HL-60/S4 (cell line): ENCODE data around the gene HES2.
"Not testable (repeated sequence)": the region's sequence is repeated elsewhere in the genome, so short reads cannot be mapped to it uniquely, and the experiment has no call there.

ENCODE experiments used
- in situ Hi-C: fragments of 300-500 bp; cut with MboI; formaldehyde crosslinking; loops from 2 replicates; pipeline ENCODE4 v1.14.3; 2022; ENCODE audit warnings: low sequenced_read_pairs

Gene HES2

GRCh38 chr1:6437012-6437700 lies 17.4 kb upstream of the HES2 start:
- in situ Hi-C loops = not testable (repeated sequence)

DNA sequence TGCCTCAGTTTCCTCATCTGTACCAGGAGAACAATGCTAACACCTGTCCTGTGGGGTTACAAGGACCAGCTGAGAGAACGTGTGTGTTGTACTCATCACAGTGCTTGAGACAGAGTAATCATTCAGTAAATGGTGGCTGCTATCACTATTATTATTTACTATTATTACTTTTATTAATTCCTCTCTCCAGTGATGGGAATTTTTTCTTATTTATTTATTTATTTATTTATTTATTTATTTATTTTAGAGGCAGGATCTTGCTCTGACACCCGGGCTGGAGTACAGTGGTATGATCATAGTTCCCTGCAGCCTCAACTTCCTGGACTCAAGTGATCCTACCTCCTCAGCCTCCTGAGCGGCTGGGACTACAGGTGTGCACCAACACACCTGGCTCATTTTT lies 16.6 kb upstream of the HES2 start:
- in situ Hi-C loops = not testable (repeated sequence)

- in situ Hi-C loops = no loop called here
These were observed 15.8 kb upstream of the HES2 start for GRCh38 chr1:6435547-6435946.

- in situ Hi-C loops = no loop called here
These were observed 15.4 kb upstream of the HES2 start for GRCh38 chr1:6435129-6435528.

- in situ Hi-C loops = no loop called here
These were observed 14.5 kb upstream of the HES2 start for GRCh38 chr1:6434186-6434585.

DNA sequence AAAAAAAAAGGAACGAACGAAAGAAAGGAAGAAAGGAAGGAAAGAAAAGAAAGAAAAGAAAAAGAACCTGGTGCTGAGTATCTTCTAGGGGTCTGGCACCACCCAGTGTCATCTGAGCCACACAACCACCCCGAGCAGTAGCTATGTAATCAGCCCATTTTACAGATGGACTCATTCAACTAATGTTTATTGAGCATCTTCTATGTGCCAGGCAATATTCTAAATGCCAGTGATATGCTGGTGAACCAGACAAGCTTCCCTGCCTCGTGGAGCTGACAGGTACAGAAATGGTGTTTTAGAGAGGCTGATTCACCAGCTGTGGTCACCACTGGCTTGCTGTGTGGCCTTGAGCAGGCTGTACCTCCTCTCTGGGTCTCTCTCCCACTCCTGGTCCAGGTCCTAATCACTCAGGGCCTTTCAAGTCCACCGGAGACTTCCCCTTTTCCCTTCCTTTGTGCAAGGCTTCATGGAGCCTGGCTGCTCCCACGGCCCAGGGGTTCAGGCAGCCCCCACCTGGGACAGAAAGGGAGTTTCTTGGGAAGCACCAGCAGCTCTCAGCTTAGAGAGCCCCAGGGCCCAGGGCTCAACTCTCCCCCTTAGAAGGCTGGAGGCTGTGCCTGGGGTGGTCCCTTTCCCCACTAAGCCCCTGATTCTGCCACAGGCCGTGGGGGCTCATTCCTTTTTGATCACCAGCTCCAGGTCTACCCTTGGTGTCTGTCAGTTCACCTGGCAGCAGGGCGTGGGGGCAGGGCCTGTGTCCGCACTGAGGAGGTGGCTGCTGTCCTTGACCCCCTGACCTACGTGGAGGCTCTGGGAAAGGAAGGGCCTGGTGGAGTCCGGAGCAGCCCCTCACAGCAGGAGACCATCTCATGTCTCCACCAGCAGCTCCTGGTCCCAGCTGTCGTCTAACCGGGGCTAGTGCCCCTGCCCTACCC lies 12.2 kb upstream of the HES2 start:
- in situ Hi-C loops = not testable (repeated sequence)

GRCh38 chr1:6429660-6430411 lies 10.1 kb upstream of the HES2 start:
- in situ Hi-C loops = not testable (repeated sequence)

GRCh38 chr1:6428453-6428852 lies 8.7 kb upstream of the HES2 start:
- in situ Hi-C loops = not testable (repeated sequence)

- in situ Hi-C loops = no loop called here
These were observed 8.0 kb upstream of the HES2 start for GRCh38 chr1:6427441-6428390.

DNA sequence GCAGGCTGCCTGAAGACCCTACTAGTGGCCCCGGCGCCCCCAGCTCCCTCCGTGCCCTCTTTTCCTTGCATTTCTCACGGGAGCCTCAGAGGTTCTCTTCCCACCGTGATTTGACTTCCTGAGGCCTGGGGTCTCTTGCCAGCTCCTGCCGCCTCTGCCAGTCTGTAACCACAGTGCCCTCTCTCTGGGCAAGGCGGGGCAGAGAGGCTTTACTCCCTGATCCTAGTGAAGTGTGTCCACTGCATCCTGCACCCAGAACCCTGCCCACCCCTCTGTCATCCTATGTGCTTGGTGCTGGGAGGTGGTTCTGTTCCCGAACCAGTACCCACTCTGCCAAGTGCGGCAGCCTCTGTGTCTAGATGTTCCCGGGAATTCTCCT lies 7.2 kb upstream of the HES2 start:
- in situ Hi-C loops = no loop called here

GRCh38 chr1:6426277-6426971 lies 6.7 kb upstream of the HES2 start:
- in situ Hi-C loops = no loop called here

DNA sequence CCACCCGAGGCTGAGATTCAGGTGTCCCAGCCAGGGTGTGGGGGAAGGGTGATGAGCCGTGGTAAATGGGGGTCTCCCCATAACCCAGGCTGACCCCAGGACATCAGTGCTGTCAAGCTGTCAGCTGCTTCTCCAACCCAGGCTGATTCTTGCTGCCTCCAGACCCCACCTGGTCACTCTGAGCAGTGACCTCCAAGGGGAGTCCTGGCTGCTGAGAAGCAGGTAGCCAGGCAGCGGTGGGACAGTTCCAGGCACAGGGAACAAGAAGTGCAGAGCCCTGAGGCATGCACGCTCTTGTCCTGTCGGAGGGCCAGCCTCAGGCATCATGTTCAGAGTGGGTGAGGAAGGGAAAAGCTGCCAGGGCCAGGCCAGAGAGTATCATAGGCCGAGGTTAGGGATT lies 5.9 kb upstream of the HES2 start:
- in situ Hi-C loops = no loop called here

DNA sequence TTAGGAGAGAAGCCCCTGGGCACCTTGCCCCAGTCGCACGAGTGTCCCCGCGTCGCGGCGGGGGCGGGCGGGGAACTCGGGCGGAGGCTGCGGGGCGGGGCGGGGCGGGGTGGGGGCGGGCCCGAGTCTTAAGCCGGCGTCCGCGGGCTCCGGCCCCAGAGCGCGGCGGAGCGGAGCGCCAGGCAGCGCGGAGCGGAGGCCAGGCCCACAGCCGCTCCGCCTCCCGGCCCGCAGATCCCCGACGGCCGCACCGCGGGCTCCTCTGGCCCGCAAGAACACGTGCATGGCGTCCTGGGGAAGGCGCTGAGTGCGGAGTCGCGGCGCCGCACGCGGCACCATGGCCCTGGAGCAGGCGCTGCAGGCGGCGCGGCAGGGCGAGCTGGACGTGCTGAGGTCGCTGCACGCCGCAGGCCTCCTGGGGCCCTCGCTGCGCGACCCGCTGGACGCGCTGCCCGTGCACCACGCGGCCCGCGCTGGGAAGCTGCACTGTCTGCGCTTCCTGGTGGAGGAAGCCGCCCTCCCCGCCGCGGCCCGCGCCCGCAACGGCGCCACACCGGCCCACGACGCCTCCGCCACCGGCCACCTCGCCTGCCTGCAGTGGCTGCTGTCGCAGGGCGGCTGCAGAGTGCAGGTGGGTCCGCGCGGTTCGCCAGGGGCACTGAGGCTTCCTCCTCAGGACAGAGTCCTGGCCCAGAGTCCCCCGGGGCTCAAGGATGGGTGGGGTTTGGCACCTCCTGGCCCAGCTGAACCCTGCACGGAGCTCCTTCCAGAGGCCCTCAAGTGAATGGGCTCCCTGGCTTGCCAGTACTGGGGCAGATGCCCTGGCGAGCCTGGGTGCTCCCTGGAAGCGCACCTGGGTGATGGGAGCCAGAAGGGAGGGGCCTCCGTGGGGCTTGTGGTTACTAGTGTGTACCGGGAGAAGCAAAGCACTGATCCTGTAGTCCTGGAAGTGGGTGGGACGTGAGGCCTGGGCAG lies 5.2 kb upstream of the HES2 start, which contains the start of gene ESPN:
Gene ESPN (plus strand): TSS at position 158 of the 975 bp plus-strand sequence. CDS start 180 bp downstream, at position 338.
- in situ Hi-C loops = no loop called here

DNA sequence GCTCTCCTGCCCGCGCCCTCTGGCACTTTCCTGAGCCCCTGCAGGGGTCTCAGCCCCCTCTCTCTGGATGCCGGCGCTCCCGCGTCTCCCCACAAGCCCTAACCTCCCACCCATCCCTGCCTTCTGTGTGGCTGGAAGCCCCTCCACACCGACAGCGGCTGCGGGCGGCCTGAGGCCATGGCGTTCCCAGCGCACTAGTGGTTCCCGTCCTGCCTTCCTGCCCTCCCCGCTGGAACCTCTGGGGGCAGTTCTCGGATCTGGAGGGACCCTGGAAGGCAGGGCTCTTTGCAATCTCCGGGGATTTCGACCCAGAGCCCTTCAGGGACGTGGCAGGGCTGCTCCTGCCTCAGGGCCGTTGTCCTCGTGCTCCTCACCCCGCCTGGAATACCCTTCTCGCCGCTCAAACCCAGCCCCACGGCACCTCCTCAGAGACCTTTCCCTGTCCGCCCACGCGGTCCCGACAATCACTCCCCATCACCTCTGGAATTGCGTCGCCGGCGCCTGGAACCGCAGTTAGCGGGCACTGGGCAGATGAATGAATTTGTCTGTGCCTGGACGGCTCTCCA lies 4.4 kb upstream of the HES2 start:
- in situ Hi-C loops = no loop called here

- in situ Hi-C loops = no loop called here
These were observed 3.7 kb upstream of the HES2 start for GRCh38 chr1:6423321-6423999.

DNA sequence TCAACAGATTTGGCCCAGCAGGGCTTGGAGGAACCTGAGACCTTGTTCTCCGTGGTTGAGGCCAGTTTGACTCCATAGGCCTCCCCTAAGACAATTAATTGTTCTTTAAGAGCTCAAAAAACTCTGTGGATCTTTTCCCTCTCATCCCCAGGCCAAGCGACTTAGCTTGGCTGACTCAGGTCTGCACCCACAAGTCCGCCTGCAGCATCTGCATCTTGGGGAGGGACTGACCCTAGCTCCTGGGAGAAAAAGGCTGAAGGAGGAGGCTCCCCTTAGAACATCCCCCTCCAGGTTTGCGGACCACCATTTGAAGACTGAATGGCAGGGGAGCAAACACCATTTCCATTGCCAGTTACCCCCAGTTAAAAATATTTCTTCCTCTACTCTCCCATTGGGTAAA lies 1.5 kb upstream of the HES2 start:
- in situ Hi-C loops = no loop called here

GRCh38 chr1:6420454-6421042 lies 829 bp upstream of the HES2 start:
- in situ Hi-C loops = no loop called here
